Measurements from ENCODE around the gene CENPN. TPM values are rescaled to one million over a fixed set of nuclear protein-coding genes. Genes with fewer than 3 reads are reported as not detected.

CENPN gene, protein sequence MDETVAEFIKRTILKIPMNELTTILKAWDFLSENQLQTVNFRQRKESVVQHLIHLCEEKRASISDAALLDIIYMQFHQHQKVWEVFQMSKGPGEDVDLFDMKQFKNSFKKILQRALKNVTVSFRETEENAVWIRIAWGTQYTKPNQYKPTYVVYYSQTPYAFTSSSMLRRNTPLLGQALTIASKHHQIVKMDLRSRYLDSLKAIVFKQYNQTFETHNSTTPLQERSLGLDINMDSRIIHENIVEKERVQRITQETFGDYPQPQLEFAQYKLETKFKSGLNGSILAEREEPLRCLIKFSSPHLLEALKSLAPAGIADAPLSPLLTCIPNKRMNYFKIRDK
- total RNA-seq = 10 to 100 TPM in 1 of 6 experiments, 1 to 10 TPM in 5; 6.6 to 11.4 (median 7.9) TPM
- long read RNA-seq, partial matches to known transcripts = 0 of 2 reads
- long read RNA-seq, other reads (novel, unspliced or antisense) = 1 of 2 reads

DNA sequence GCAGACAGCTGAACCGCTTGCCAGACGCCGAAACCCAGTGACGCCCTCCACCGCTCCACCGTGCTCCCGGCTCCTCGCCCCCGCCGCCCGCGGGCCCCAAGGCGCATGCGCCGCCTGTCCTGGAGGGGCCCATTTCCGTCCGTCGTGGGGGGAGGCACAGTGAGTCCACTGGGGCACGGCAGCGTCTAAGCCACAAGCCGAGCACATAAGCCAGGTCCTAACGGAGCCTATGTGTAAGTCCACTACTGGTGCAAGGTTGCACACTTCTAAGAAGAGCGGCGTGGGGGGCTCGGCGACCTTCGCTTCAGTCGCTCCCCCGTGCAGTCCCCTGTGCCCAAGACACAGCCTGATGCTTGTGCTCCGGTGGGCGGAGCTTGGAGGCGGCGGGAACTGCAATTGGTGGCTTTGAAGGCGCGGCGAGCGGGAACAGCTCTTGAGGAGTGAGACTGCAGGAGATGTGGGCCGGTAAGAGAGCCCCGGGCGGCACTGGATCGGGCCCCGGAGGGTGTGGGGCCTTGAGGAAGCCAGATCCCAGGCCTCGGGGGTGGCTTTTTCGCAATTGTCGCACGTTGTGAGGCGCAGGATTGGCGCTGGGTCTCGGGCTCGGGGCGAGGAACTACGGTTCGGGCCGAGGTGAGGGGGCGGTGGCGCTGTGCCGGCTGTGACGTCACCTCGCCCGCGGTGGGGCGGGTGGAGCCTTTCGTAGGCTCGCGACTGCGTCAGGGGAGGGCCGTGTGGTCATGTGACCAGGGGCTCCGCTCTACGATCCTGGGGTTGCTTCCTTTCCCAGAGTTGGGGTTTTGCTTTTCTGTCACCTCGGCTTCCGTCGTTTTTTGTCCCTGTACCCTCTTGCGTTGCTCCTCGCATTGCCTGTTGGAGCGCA is at the start of gene CENPN, which contains the start of gene CMC2:
CENPN (plus strand) TSS at position 402 of the 883 bp plus-strand sequence. CDS start 4,726 bp downstream, outside the sequence.
CMC2 (minus strand) TSS at position 73 of the 883 bp plus-strand sequence. CDS start 9,491 bp downstream, outside the sequence.
- Histone ChIP-seq H3K36me3 (no peaks in the 10 kb centered on the region), H3K9me3 (no peaks in the 10 kb centered on the region), H3K4me3 (peak within 1 kb of the TSS; percentile 86 to 98 (median 97)), H3K4me1 (peaks cover 0 to 27% (median 6%) of the 10 kb centered on the region in 4 donors), H3K27ac (peak within 1 kb of the TSS; percentile 98 to 99 (median 98)), H3K27me3 (no peaks in the 10 kb centered on the region)
- ATAC-seq (peak; percentile 90 to 95 (median 92)), DNase-seq (peak; percentile 98 to 99 (median 99))
- peak; percentile 87 for TF ChIP-seq POLR2A (IDR thresholded peaks at IDR 0.05)
- TF ChIP-seq, protein P1, sequence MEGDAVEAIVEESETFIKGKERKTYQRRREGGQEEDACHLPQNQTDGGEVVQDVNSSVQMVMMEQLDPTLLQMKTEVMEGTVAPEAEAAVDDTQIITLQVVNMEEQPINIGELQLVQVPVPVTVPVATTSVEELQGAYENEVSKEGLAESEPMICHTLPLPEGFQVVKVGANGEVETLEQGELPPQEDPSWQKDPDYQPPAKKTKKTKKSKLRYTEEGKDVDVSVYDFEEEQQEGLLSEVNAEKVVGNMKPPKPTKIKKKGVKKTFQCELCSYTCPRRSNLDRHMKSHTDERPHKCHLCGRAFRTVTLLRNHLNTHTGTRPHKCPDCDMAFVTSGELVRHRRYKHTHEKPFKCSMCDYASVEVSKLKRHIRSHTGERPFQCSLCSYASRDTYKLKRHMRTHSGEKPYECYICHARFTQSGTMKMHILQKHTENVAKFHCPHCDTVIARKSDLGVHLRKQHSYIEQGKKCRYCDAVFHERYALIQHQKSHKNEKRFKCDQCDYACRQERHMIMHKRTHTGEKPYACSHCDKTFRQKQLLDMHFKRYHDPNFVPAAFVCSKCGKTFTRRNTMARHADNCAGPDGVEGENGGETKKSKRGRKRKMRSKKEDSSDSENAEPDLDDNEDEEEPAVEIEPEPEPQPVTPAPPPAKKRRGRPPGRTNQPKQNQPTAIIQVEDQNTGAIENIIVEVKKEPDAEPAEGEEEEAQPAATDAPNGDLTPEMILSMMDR (IDR thresholded peaks at IDR 0.05) = peak in 2 of 4 donors; percentile 8
- WGBS (ENCODE audit: insufficient coverage, low coverage, low lambda C conversion rate, missing lambda C conversion rate) = under 1% methylated on average over 27 of the region's 75 CpGs
- intact Hi-C loops (cut with DNase I) = no loop called here

DNA sequence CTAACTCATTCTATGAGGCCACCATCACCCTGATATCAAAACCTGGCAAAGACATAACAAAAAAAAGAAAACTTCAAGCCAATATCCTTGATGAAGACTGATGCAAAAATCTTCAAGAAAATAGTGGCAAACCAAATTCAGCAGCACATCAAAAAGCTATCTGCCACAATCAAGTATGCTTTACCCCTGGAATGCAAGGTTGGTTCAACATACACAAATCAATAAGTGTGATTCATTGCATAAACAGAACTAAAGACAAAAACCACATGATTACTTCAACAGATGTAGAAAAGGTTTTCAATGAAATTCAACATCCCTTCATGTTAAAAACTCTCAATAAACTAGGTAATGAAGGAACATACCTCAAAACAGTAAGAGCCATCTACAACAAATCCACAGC is 48.7 kb upstream of the CENPN start:
- intact Hi-C loops (cut with DNase I) = no loop called here
- Histone ChIP-seq H3K4me3 (no peak overlapping the region), H3K36me3 (no peaks in the 10 kb centered on the region), H3K9me3 (no peaks in the 10 kb centered on the region), H3K27ac (no peak overlapping the region), H3K27me3 (no peaks in the 10 kb centered on the region), H3K4me1 (no peaks in the 10 kb centered on the region)
- no peak for TF ChIP-seq POLR2A (IDR thresholded peaks at IDR 0.05)
- TF ChIP-seq, protein P1 (IDR thresholded peaks at IDR 0.05) = no peak
- DNase-seq (no peak), ATAC-seq (no peak)

DNA sequence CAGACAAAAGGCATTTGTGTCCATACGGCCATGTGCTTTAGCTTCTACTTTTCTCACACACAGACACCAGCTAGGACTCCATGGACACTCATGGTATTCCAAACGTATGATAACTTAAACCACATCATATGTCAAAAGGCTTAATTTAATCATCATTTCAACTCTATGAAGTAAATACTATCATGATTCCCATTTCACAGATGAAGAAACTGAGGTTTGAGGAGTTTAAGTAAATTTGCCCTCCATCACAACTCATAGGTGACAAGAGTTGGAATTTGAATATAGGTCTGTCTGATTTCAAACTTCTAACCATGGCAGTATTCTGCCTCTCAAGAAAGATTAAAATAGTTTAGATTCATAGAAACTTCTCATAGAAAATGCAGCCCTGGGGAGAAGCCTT is 44.1 kb upstream of the CENPN start:
- TF ChIP-seq POLR2A (IDR thresholded peaks at IDR 0.05) = no peak
- H3K4me1 ChIP-seq = no peaks in the 10 kb centered on the region
- intact Hi-C loops (cut with DNase I) = no loop called here

DNA sequence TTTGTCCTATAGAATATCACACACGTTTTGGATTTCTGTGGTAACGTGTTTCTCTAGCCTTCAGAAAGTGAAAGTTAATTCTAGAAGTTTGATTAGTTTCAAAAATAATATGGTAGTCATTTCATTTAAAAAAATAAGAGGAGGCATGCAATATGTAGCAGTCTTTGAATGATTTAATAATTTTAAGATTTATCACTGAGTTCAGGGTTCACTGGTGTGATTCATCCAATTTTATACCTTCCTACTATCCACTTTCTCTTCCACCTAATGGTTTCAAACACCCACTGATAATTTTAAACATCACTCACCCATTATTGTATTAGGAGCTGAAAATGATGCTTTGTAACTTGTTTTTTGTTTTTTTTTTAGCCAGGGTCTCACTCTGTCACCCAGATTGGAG is 42.7 kb upstream of the CENPN start:
- Histone ChIP-seq H3K4me1 (peaks cover 0 to 7% (median 0%) of the 10 kb centered on the region in 4 donors), H3K27ac (no peak overlapping the region), H3K36me3 (no peaks in the 10 kb centered on the region), H3K4me3 (no peak overlapping the region), H3K27me3 (no peaks in the 10 kb centered on the region), H3K9me3 (no peaks in the 10 kb centered on the region)
- no peak for DNase-seq
- no peak for ATAC-seq
- 61% methylated on average over 2 of the region's 2 CpGs for WGBS (ENCODE audit: insufficient coverage, low coverage, low lambda C conversion rate, missing lambda C conversion rate)
- TF ChIP-seq POLR2A (IDR thresholded peaks at IDR 0.05) = no peak
- intact Hi-C loops (cut with DNase I) = no loop called here

More for the DNA sequence above, 44.1 kb upstream of the CENPN start:
- no peak overlapping the region for H3K4me3 ChIP-seq
- no peak for ATAC-seq
- H3K27ac ChIP-seq = no peak overlapping the region
- 83% methylated on average over 2 of the region's 2 CpGs for WGBS (ENCODE audit: insufficient coverage, low coverage, low lambda C conversion rate, missing lambda C conversion rate)
- no peak for DNase-seq
- H3K36me3 ChIP-seq = no peaks in the 10 kb centered on the region
- no peaks in the 10 kb centered on the region for H3K9me3 ChIP-seq
- H3K27me3 ChIP-seq = no peaks in the 10 kb centered on the region

DNA sequence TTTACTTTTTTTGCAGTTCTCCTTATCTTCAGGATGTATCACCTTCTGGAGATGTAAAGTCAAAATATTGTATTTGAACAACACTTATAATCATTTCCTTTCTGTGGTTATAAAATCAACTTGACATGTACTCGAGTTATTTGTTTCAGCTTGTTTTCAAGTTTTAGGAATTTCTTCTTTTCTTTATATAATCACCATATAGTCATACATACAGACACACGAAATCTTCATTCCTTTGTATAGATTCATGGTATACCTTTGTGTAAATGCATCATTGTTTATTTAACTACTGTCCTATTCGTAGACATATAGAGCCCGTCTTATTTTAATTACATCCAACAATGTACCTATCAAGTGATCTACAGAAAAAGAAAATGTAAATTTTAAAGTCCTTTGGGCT is 40.4 kb upstream of the CENPN start:
- ATAC-seq = no peak
- no peak overlapping the region for H3K27ac ChIP-seq

More for the DNA sequence above, 40.4 kb upstream of the CENPN start:
- 82% methylated on average over 4 of the region's 4 CpGs for WGBS (ENCODE audit: insufficient coverage, low coverage, low lambda C conversion rate, missing lambda C conversion rate)
- Histone ChIP-seq H3K27me3 (no peaks in the 10 kb centered on the region), H3K9me3 (no peaks in the 10 kb centered on the region), H3K36me3 (no peaks in the 10 kb centered on the region), H3K4me1 (peaks cover 0 to 7% (median 0%) of the 10 kb centered on the region in 4 donors), H3K4me3 (no peak overlapping the region)
- intact Hi-C loops (cut with DNase I) = no loop called here
- DNase-seq = no peak
- no peak for TF ChIP-seq POLR2A (IDR thresholded peaks at IDR 0.05)
- TF ChIP-seq, protein P1 (IDR thresholded peaks at IDR 0.05) = no peak
